ENCODE results near the gene SIRPB2.
"Not testable (repeated sequence)": the region's sequence is repeated elsewhere in the genome, so short reads cannot be mapped to it uniquely, and the experiment has no call there.

SIRPB2 gene

DNA sequence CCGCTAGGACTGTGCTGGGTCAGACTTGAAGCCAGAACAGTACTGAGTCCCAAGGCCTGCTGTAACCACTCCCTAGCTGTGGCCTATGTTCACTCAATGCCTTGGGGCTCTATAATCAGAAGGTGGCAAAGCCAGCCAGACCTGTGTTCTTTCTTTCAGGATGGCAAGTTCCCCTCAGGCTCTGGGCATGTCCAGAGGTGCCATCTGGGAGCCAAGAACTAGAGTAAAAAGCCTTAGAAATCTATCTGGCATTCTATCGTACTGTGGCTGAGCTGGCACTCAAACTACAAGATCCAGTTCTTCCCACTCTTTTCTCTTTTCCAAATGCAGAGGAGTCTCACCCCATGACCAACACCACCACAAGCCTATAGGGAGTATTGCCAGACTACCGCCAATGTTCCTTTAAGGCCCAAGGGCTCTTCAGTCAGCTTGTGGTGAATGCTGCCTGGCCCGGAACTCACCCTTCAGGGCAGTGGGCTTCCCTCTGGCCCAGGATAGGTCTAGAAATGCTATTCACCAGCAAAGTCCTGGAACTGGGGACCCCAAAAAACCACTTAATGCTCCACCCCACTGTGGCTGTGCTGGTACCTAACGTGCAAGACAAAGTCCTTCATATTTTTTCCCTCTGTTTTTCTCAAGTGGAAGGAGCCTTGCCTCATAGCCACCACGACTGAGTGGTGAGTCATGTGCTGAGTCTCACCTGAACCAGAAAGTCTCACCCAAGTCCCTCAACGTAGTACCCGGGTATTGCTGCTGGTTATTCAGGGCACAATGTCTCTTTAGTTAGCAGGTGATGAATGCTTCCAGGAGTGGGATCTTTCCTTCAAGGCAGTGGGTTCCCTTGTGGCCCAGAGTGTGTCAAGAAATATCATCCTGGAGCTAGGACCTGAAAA lies 8.6 kb upstream of the SIRPB2 start:
- TF ChIP-seq, protein P1, sequence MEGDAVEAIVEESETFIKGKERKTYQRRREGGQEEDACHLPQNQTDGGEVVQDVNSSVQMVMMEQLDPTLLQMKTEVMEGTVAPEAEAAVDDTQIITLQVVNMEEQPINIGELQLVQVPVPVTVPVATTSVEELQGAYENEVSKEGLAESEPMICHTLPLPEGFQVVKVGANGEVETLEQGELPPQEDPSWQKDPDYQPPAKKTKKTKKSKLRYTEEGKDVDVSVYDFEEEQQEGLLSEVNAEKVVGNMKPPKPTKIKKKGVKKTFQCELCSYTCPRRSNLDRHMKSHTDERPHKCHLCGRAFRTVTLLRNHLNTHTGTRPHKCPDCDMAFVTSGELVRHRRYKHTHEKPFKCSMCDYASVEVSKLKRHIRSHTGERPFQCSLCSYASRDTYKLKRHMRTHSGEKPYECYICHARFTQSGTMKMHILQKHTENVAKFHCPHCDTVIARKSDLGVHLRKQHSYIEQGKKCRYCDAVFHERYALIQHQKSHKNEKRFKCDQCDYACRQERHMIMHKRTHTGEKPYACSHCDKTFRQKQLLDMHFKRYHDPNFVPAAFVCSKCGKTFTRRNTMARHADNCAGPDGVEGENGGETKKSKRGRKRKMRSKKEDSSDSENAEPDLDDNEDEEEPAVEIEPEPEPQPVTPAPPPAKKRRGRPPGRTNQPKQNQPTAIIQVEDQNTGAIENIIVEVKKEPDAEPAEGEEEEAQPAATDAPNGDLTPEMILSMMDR (IDR thresholded peaks at IDR 0.05; ENCODE audit: insufficient read depth, low read length, poor library complexity, severe bottlenecking): no peak
- Histone ChIP-seq H3K4me3 (replicated peaks; ENCODE audit: low read depth, low read length) (no peak overlapping the region), H3K27me3 (replicated peaks; ENCODE audit: control insufficient read depth, insufficient read depth, low read length) (no peaks in the 10 kb centered on the region; the same call in 1 of the 2 replicates), H3K36me3 (ENCODE audit: control insufficient read depth, insufficient read depth, low read length) (no peaks in the 10 kb centered on the region)
- DNase-seq (ENCODE audit: extremely low read depth, insufficient read length): no peak

DNA sequence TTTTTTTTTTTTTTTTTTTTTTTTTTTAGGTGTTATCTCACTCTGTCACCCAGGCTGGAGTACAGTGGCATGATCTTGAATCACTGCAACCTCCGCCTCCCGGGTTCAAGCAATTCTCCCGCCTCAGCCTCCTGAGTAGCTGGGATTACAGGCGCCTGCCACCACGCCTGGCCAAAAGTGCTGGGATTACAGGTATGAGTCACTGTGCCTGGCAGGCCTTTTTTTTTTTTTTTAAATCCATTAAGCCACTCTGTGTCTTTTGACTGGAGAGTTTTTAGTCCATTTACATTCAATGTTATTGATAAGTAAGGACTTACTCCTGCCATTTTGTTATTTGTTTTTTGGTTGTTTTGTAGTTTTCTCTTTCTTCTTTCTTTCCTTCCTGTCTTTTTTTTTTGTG lies 6.2 kb upstream of the SIRPB2 start:
- H3K27me3 ChIP-seq (replicated peaks; ENCODE audit: control insufficient read depth, insufficient read depth, low read length); DNase-seq (ENCODE audit: extremely low read depth, insufficient read length); H3K4me3 ChIP-seq (replicated peaks; ENCODE audit: low read depth, low read length); H3K36me3 ChIP-seq (ENCODE audit: control insufficient read depth, insufficient read depth, low read length): not testable (repeated sequence)

DNA sequence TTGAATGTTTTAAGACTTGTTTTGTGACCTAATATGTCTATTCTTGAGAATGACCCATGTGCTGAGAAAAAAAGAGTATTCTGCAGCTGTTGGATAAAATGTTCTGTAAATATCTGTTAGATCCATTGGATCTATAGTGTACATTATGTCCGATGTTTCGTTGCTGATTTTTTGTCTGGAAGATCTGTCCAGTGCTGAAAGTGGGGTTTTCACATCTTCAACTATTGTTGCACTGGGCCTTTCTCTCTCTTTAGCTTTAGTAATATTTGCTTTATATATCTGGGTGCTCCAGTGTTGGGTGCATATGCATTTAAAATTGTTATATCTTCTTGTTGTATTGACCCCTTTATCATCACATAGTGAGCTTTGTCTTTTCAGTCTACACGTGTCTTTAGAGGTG lies 5.7 kb upstream of the SIRPB2 start:
- DNase-seq (ENCODE audit: extremely low read depth, insufficient read length): no peak
- no peaks in the 10 kb centered on the region; the same call in 1 of the 2 replicates for H3K27me3 ChIP-seq (replicated peaks; ENCODE audit: control insufficient read depth, insufficient read depth, low read length)
- no peak overlapping the region for H3K4me3 ChIP-seq (replicated peaks; ENCODE audit: low read depth, low read length)
- TF ChIP-seq, protein P1 (IDR thresholded peaks at IDR 0.05; ENCODE audit: insufficient read depth, low read length, poor library complexity, severe bottlenecking): no peak
- no peaks in the 10 kb centered on the region for H3K36me3 ChIP-seq (ENCODE audit: control insufficient read depth, insufficient read depth, low read length)

DNA sequence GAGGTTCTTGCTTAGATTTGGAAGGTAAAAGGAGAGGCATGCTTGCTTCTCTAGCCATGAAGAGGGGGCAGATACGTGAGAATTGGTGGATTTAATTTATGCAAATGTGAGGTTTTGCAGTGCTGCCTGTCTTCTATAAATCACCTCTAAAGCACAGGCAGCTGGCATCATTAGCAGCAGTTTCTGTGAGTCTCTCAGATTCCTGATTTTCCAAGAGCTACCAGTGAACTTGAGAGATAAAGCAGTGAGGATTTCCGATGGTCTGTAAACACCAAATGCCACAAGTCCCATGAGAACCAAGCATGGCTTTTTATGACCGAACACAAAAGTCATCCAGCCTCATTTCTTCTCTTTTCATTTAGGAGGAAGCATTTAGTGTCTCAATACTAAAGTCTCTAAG lies 3.2 kb upstream of the SIRPB2 start:
- no peak overlapping the region for H3K4me3 ChIP-seq (replicated peaks; ENCODE audit: low read depth, low read length)
- H3K27me3 ChIP-seq (replicated peaks; ENCODE audit: control insufficient read depth, insufficient read depth, low read length): no peaks in the 10 kb centered on the region; the same call in 1 of the 2 replicates
- no peak for DNase-seq (ENCODE audit: extremely low read depth, insufficient read length)
- TF ChIP-seq, protein P1 (IDR thresholded peaks at IDR 0.05; ENCODE audit: insufficient read depth, low read length, poor library complexity, severe bottlenecking): no peak
- no peaks in the 10 kb centered on the region for H3K36me3 ChIP-seq (ENCODE audit: control insufficient read depth, insufficient read depth, low read length)

DNA sequence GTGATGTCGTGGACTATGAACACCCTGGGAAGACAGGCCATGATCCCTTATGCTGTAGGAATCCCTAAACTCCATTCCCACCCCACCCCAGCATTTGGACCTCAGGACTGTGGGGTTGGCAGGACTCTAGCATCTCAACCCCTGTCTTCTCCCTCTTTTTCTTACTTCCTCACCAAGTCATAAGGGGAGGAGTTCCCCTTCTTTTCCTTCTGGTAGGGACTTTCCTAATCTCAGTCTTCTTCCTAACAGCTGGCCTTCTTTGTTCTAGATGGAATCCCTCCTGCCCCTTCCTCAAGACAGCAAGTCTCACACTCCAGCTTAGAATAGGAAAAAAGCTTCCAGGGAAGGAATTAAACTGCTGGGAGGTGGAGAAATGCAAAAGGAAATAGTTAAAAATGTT lies 2.3 kb upstream of the SIRPB2 start:
- DNase-seq (ENCODE audit: extremely low read depth, insufficient read length): no peak

More for the DNA sequence above, 2.3 kb upstream of the SIRPB2 start:
- TF ChIP-seq, protein P1 (IDR thresholded peaks at IDR 0.05; ENCODE audit: insufficient read depth, low read length, poor library complexity, severe bottlenecking): no peak
- Histone ChIP-seq H3K36me3 (ENCODE audit: control insufficient read depth, insufficient read depth, low read length) (no peaks in the 10 kb centered on the region), H3K27me3 (replicated peaks; ENCODE audit: control insufficient read depth, insufficient read depth, low read length) (no peaks in the 10 kb centered on the region), H3K4me3 (replicated peaks; ENCODE audit: low read depth, low read length) (no peak overlapping the region)

Measured in GM06990 (cell line).